ENCODE measurements around the gene CATSPER2.
"Not testable (repeated sequence)": the region's sequence is repeated elsewhere in the genome, so short reads cannot be mapped to it uniquely, and the experiment has no call there.

The CATSPER2 gene

GRCh38 chr15:43592841-43593240, 55.8 kb downstream of the CATSPER2 start:
- DNase-seq: not testable (repeated sequence)

GRCh38 chr15:43589778-43590466, 58.7 kb downstream of the CATSPER2 start, which contains the start of gene PPIP5K1:
TSS of gene PPIP5K1 (minus strand) at chr15:43590208. CDS start at chr15:43584504, 5,704 bp downstream.
- not testable (repeated sequence) for DNase-seq
